ENCODE results near the gene CAD.

DNA sequence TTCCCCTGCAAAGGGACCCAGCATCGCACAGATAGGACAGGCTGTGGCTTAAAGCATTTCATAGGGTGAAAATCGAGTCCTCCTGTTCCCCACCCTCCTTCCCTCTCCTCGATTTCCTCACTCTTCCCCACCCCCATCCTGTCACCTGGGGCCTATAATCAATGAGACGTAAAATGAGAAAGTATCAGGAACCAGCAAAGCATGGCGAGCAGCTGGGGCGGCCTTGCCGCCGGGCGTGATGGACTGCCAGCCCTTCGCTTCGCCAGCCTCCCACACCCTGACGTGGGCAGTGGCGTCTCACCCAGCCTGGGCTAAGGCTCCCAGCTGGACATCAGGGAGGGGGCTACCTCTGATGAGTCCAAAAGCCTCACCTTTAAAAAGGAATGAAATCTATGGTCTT is 34.6 kb downstream of the CAD start:
- no peak for TF ChIP-seq CTCF (IDR thresholded peaks at IDR 0.05)
- no peak for TF ChIP-seq POLR2A (IDR thresholded peaks at IDR 0.05)

Data from esophagus squamous epithelium (tissue), 4 donors.